GM10248 (cell line): ENCODE results near the gene ASNSD1.
"Not testable (repeated sequence)": the region's sequence is repeated elsewhere in the genome, so short reads cannot be mapped to it uniquely, and the experiment has no call there.

Source experiments
- CTCF ChIA-PET: fragments of 300-600 bp; sonication (Branson Sonifier 250); formaldehyde crosslinking; extraction: SDS; loops from one replicate; lab custom pipeline; 2021; ENCODE audit warnings: antibody characterized with exemption; lab: Yijun Ruan, JAX
- POLR2A ChIA-PET: fragments of 350-650 bp; sonication (Branson Sonifier 250); formaldehyde crosslinking; extraction: SDS; loops from one replicate; lab custom pipeline; 2020; ENCODE audit warnings: antibody characterized with exemption; lab: Yijun Ruan, JAX
- DNase-seq: peaks from one replicate; pipeline ENCODE4 v3.0.0; 2012; ENCODE audit errors: extremely low spot score
- TF ChIP-seq, protein P1 (sequence below): IDR thresholded peaks from 2 replicates; pipeline ENCODE4 v1.5.1; 2012; ENCODE audit warnings: mild to moderate bottlenecking, low read depth; ENCODE audit errors: extremely low read depth, missing control alignments, control extremely low read depth

The ASNSD1 gene

DNA sequence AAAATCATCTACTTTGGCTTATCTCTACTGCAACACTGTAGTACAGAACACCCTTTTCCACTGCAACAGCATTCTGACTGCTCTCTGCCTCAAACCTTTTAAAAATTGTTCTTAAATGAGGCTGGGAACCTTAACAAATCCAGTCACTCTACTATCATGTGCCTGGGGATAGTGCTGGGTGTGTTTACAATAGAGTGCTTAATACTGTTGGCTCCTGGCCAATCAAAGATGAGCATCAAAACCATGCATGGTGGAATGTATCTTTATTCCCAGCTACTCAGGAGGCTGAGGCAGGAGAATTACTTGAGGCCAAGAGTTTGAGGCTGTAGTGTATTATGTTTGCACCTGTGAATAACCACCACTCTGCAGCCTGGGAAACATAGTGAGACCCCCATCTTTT lies 20.6 kb downstream of the ASNSD1 start:
- ChIA-PET CTCF (interaction anchor here (2.4 kb wide), 1 partner anchor 81 kb away, joined by 11 read pairs; the partner anchor contains the start of gene OSGEPL1), POLR2A (no interaction called here)
- TF ChIP-seq, protein P1, sequence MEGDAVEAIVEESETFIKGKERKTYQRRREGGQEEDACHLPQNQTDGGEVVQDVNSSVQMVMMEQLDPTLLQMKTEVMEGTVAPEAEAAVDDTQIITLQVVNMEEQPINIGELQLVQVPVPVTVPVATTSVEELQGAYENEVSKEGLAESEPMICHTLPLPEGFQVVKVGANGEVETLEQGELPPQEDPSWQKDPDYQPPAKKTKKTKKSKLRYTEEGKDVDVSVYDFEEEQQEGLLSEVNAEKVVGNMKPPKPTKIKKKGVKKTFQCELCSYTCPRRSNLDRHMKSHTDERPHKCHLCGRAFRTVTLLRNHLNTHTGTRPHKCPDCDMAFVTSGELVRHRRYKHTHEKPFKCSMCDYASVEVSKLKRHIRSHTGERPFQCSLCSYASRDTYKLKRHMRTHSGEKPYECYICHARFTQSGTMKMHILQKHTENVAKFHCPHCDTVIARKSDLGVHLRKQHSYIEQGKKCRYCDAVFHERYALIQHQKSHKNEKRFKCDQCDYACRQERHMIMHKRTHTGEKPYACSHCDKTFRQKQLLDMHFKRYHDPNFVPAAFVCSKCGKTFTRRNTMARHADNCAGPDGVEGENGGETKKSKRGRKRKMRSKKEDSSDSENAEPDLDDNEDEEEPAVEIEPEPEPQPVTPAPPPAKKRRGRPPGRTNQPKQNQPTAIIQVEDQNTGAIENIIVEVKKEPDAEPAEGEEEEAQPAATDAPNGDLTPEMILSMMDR = no peak
- no peak for DNase-seq

DNA sequence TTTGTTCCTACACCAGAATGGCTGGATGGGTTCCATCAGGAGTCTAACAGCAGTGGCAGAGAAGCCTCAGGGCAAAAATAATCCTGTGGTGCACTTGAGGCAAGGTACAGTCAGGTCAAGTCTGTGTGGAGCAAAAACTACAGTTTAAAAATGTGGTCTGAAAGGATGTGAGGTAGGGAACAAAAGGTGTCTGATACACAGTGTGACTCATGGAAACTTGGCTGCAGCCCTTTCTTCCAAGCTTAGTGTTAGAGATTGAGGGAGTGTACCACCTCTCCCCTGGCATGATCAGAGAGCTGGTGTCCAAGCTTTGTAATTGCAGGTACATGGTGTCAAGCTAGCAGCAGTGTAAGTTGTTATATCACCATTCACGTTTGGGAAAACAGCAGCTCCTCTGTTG lies 22.1 kb downstream of the ASNSD1 start:
- TF ChIP-seq, protein P1 = no peak
- CTCF ChIA-PET = interaction anchor here (0.6 to 5.2 kb wide), 8 partner anchors 10 to 80 kb away, joined by 3 to 49 read pairs (median 5); partner anchors contain the start of genes ANKAR, ASNSD1 and OSGEPL1
- no peak for DNase-seq
- POLR2A ChIA-PET = no interaction called here

DNA sequence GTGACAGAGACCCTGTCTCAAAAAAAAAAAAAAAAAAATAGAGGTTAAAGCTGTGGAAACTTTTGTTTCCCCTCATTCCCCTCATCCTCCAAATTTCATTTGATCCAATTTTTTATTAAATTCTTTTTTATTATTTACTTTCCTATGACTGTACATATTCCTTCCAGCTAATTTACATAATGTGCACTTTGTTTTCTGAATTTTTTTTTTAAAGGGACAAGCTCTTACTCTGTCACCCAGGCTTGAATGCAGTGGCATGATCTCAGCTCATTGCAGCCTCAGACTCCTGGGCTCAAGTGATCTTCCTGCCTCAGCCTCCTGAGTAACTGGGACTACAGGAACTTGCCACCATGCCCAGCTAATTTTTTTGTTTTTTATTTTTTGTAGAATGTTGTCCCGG lies 23.6 kb downstream of the ASNSD1 start:
- ChIA-PET CTCF (interaction anchor here (0.9 to 5.2 kb wide), 7 partner anchors 11 to 78 kb away, joined by 3 to 49 read pairs (median 7); partner anchors contain the start of genes ANKAR and OSGEPL1), POLR2A (no interaction called here)
- DNase-seq = no peak
- TF ChIP-seq, protein P1 = no peak

DNA sequence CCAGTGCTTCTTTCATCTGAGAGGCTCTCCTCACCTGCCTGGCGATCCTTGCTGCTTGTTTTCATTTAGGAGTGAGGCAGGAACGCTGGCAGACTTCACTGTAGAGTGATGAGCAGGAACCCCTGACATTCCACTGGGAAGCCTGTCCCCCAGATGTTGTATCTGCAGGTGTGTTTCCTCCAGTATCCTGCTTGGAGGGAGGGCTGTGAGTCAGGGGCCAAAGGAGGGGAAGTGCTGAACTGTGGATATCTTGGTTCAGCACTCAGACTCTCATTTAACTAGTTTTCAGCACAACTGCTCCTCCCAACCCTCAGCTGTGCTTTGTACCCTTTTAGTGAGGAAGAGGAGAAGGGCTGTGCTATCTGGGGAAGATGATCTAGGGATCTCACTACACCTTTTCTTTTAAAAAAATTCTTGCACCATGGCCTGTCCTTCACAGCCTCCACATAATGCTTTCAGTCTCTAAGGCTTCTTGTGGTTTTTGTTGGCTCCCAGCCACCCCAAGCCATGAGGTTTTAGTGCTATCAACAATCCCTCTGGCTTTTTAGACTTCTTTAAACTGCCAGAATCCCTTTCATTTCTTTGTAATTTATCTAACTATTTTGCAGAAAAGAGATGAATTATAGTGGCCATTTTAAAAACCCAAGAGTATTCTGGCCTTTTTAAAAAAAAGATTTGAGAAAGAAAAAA lies 24.4 kb downstream of the ASNSD1 start:
- CTCF ChIA-PET = interaction anchor here (0.9 to 5.2 kb wide), 2 partner anchors 13 kb away, joined by 4 to 49 read pairs; partner anchors contain the start of gene ANKAR
- POLR2A ChIA-PET = no interaction called here
- no peak for DNase-seq
- TF ChIP-seq, protein P1 = no peak

GRCh38 chr2:189687796-189688195 lies 26.5 kb downstream of the ASNSD1 start:
- CTCF ChIA-PET = interaction anchor here (1.3 to 1.5 kb wide), 3 partner anchors 8 to 11 kb away, joined by 3 to 4 read pairs (median 3); no protein-coding TSS in a partner anchor
- DNase-seq, POLR2A ChIA-PET: not testable (repeated sequence)

GRCh38 chr2:189696223-189696622 lies 35.0 kb downstream of the ASNSD1 start:
- DNase-seq = no peak
- POLR2A ChIA-PET = no interaction called here
- TF ChIP-seq, protein P1 = no peak
- CTCF ChIA-PET = interaction anchor here (0.9 to 7.6 kb wide), 12 partner anchors 8 to 375 kb away, joined by 3 to 67 read pairs (median 3); partner anchors contain the start of genes ANKAR and ASNSD1
